Right cardiac atrium (tissue), 5 donors: ENCODE data around the gene CAPG. TPM values are rescaled to one million over a fixed set of nuclear protein-coding genes. Genes with fewer than 3 reads are reported as not detected.
A peak's percentile ranks its signal among the peaks of the same experiment; 100 is the strongest.

ENCODE experiments used
- ATAC-seq, 2 donors: fragments of 200-7000 bp; cut with Tn5 transposase; one replicate each; pipeline versions ENCODE4 v1.8.0 to v1.9.1; 2020; ENCODE audit warnings: moderate library complexity in 2 of 2, mild to moderate bottlenecking in 1 of 2
- DNase-seq, 3 donors: peaks; one replicate each; pipeline ENCODE4 v3.0.0-alpha.2; 2020
- H3K27ac ChIP-seq: one replicate; pipeline ENCODE4 v1.5.1; 2013; ENCODE audit warnings: mild to moderate bottlenecking, low read length, control low read depth, moderate library complexity
- H3K27me3 ChIP-seq: one replicate; pipeline ENCODE4 v1.6.1; 2013; ENCODE audit not compliant: control insufficient read depth, insufficient read depth
- H3K4me1 ChIP-seq: one replicate; pipeline ENCODE4 v1.6.1; 2013; ENCODE audit warnings: low read length; ENCODE audit not compliant: control insufficient read depth, insufficient read depth
- H3K4me3 ChIP-seq: one replicate; pipeline ENCODE4 v1.5.1; 2013; ENCODE audit warnings: low read length, control low read depth
- H3K9me3 ChIP-seq: one replicate; pipeline ENCODE4 v1.6.1; 2013; ENCODE audit warnings: low read length; ENCODE audit not compliant: control insufficient read depth
- WGBS: extraction: QIAGEN DNeasy Blood & Tissue Kit; methylation state at CpG from one replicate; pipeline ENCODE4 v1.1.7; 2013; 5-methylcytosine and 5-hydroxymethylcytosine counted together
- intact Hi-C, 4 donors: fragments of 100-400 bp; cut with DNase I; formaldehyde crosslinking; loops; one replicate each; pipeline versions ENCODE4 v1.11.0 to v1.14.0; 2022 to 2023
- long read RNA-seq, 4 donors: library from polyadenylated mRNA; unstranded; transcript quantifications; one replicate each; pipeline ENCODE4 v2.0.0, GENCODE V29; 2020 to 2021
- polyA plus RNA-seq: library from polyadenylated mRNA; stranded (reverse); fragments of 200-250 nt; gene quantifications from one replicate; pipeline ENCODE4 v1.2.3, GENCODE V29; 2013
- total RNA-seq, 4 donors: library from RNA; stranded (reverse); fragmentation: NEBNext Ultra II Directional; extraction: Animal tissue kit (Norgen Biotek cat#: 25700); gene quantifications; one replicate each; pipeline ENCODE4 v1.2.1, GENCODE V29; 2021
- donor health status: healthy with polysubstance abuse.
- donor health status: DM: no; HTN: yes; CAD: no.
- donor health status: DM: no; HTN: no; CAD: no.
- donor health status: DM: no; HTN: yes; CAD: no; lungs with severe emphysema.
- donor health status: DM: yes; HTN: yes; CAD: no.

CAPG gene
- total RNA-seq (10 to 100 TPM in 2 of 4 donors, 1 to 10 TPM in 2; 6.8 to 15.6 (median 12.3) TPM), polyA plus RNA-seq (13.2 TPM)
- long read RNA-seq, donor 1, transcript CAPG-204 (10 exons, 1,151 nt), result major isoform, 11 of 14 reads
- long read RNA-seq, donor 1, partial matches to known transcripts, result 1 of 14 reads
- long read RNA-seq, donor 1, other reads (novel, unspliced or antisense), result 0 of 14 reads
- long read RNA-seq, donor 2, partial matches to known transcripts, result 0 of 4 reads
- long read RNA-seq, donor 2, other reads (novel, unspliced or antisense), result 1 of 4 reads
- long read RNA-seq, donor 3, transcript CAPG-204 (10 exons, 1,151 nt), result major isoform, 12 of 19 reads
- long read RNA-seq, donor 3, partial matches to known transcripts, result 1 of 19 reads
- long read RNA-seq, donor 3, other reads (novel, unspliced or antisense), result 4 of 19 reads
- long read RNA-seq, donor 4, partial matches to known transcripts, result 0 of 3 reads
- long read RNA-seq, donor 4, other reads (novel, unspliced or antisense), result 0 of 3 reads

- WGBS, result 60% methylated on average over 12 of the region's 12 CpGs
- no peak within 1 kb of the TSS for H3K4me3 ChIP-seq
- no peaks in the 10 kb centered on the region for H3K27me3 ChIP-seq
- H3K4me1 ChIP-seq, result peaks cover 5% of the 10 kb centered on the region
- intact Hi-C loops, result no loop called here
- no peak within 1 kb of the TSS for H3K27ac ChIP-seq
- ATAC-seq, result peak; percentile 18 to 26
- peak; percentile 51 to 81 (median 80) for DNase-seq
- H3K9me3 ChIP-seq, result no peaks in the 10 kb centered on the region
Observed at GRCh38 chr2:85409845-85410583, at the start of gene CAPG. TSS of gene CAPG (minus strand) at chr2:85410366. CDS start at chr2:85402145, 8,221 bp downstream.

- H3K27me3 ChIP-seq, result no peaks in the 10 kb centered on the region
- no peak for DNase-seq
- no peak overlapping the region for H3K4me3 ChIP-seq
- H3K4me1 ChIP-seq, result no peaks in the 10 kb centered on the region
- no peak for ATAC-seq
- H3K9me3 ChIP-seq, result no peaks in the 10 kb centered on the region
- no peak overlapping the region for H3K27ac ChIP-seq
- intact Hi-C loops, result no loop called here
- 92% methylated on average over 1 of the region's 1 CpG for WGBS
Observed at GRCh38 chr2:85459771-85460170, 49.6 kb upstream of the CAPG start.

GRCh38 chr2:85458601-85459563, 48.7 kb upstream of the CAPG start:
- Histone ChIP-seq H3K4me3 (no peak overlapping the region), H3K9me3 (no peaks in the 10 kb centered on the region), H3K27me3 (no peaks in the 10 kb centered on the region), H3K4me1 (no peaks in the 10 kb centered on the region), H3K27ac (no peak overlapping the region)
- WGBS, result 81% methylated on average over 12 of the region's 12 CpGs
- ATAC-seq (no peak), DNase-seq (no peak)
- intact Hi-C loops, result no loop called here

- peak in 1 of 2 donors; percentile 72 for ATAC-seq
- H3K9me3 ChIP-seq, result no peaks in the 10 kb centered on the region
- no peak overlapping the region for H3K27ac ChIP-seq
- no peaks in the 10 kb centered on the region for H3K4me1 ChIP-seq
- H3K27me3 ChIP-seq, result no peaks in the 10 kb centered on the region
- intact Hi-C loops, result no loop called here
- H3K4me3 ChIP-seq, result no peak overlapping the region
- 70% methylated on average over 6 of the region's 6 CpGs for WGBS
- DNase-seq, result no peak
Observed at GRCh38 chr2:85457877-85458316, 47.7 kb upstream of the CAPG start.

- no peaks in the 10 kb centered on the region for H3K27me3 ChIP-seq
- no peak overlapping the region for H3K4me3 ChIP-seq
- no peak for ATAC-seq
- intact Hi-C loops, result no loop called here
- no peak overlapping the region for H3K27ac ChIP-seq
- H3K9me3 ChIP-seq, result no peaks in the 10 kb centered on the region
- no peak for DNase-seq
- H3K4me1 ChIP-seq, result no peaks in the 10 kb centered on the region
- 76% methylated on average over 5 of the region's 5 CpGs for WGBS
Observed at GRCh38 chr2:85457043-85457442, 46.9 kb upstream of the CAPG start.

GRCh38 chr2:85455552-85456090, 45.5 kb upstream of the CAPG start:
- ATAC-seq, result no peak
- 81% methylated on average over 1 of the region's 1 CpG for WGBS
- no peak overlapping the region for H3K27ac ChIP-seq
- H3K27me3 ChIP-seq, result no peaks in the 10 kb centered on the region
- H3K4me1 ChIP-seq, result no peaks in the 10 kb centered on the region
- no peak for DNase-seq
- H3K9me3 ChIP-seq, result no peaks in the 10 kb centered on the region
- intact Hi-C loops, result no loop called here
- H3K4me3 ChIP-seq, result no peak overlapping the region

GRCh38 chr2:85453571-85453970, 43.4 kb upstream of the CAPG start:
- H3K27me3 ChIP-seq, result no peaks in the 10 kb centered on the region
- H3K4me1 ChIP-seq, result no peaks in the 10 kb centered on the region
- no peak overlapping the region for H3K4me3 ChIP-seq
- intact Hi-C loops, result no loop called here
- no peak overlapping the region for H3K27ac ChIP-seq
- H3K9me3 ChIP-seq, result no peaks in the 10 kb centered on the region
- ATAC-seq (no peak), DNase-seq (no peak)
- 90% methylated on average over 7 of the region's 7 CpGs for WGBS

GRCh38 chr2:85452237-85452636, 42.1 kb upstream of the CAPG start:
- no peaks in the 10 kb centered on the region for H3K4me1 ChIP-seq
- intact Hi-C loops, result no loop called here
- no peak for ATAC-seq
- WGBS, result 97% methylated on average over 1 of the region's 1 CpG
- H3K4me3 ChIP-seq, result no peak overlapping the region
- no peak overlapping the region for H3K27ac ChIP-seq
- no peak for DNase-seq
- no peaks in the 10 kb centered on the region for H3K27me3 ChIP-seq
- H3K9me3 ChIP-seq, result no peaks in the 10 kb centered on the region

GRCh38 chr2:85449214-85449588, 39.0 kb upstream of the CAPG start:
- H3K4me3 ChIP-seq, result no peak overlapping the region
- H3K4me1 ChIP-seq, result peaks cover 4% of the 10 kb centered on the region
- H3K27me3 ChIP-seq, result no peaks in the 10 kb centered on the region
- no peak for DNase-seq
- no peak overlapping the region for H3K27ac ChIP-seq
- no peaks in the 10 kb centered on the region for H3K9me3 ChIP-seq
- no peak for ATAC-seq
- 86% methylated on average over 7 of the region's 7 CpGs for WGBS
- intact Hi-C loops, result no loop called here

GRCh38 chr2:85448461-85449213, 38.5 kb upstream of the CAPG start:
- Histone ChIP-seq H3K9me3 (no peaks in the 10 kb centered on the region), H3K27me3 (no peaks in the 10 kb centered on the region), H3K27ac (no peak overlapping the region), H3K4me3 (no peak overlapping the region), H3K4me1 (peaks cover 4% of the 10 kb centered on the region)
- intact Hi-C loops, result no loop called here
- DNase-seq (no peak), ATAC-seq (no peak)
- 83% methylated on average over 8 of the region's 8 CpGs for WGBS
